Measurements from ENCODE around the gene FAM174C. TPM values are rescaled to one million over a fixed set of nuclear protein-coding genes. Genes with fewer than 3 reads are reported as not detected.

The FAM174C gene
- total RNA-seq, 1 donor from 2014 or later: 30.0 TPM

- no peak for DNase-seq (ENCODE audit: low spot score, unreplicated experiment)
- H3K27me3 Mint-ChIP-seq: no peaks in the 10 kb centered on the region
- no peaks in the 10 kb centered on the region for H3K9me3 Mint-ChIP-seq (ENCODE audit: low read depth)
- peaks cover 11% of the 10 kb centered on the region for H3K4me1 Mint-ChIP-seq (ENCODE audit: low read depth)
- no peaks in the 10 kb centered on the region for H3K36me3 Mint-ChIP-seq (ENCODE audit: insufficient read depth)
- peak overlapping the region; percentile 89 for H3K27ac Mint-ChIP-seq
- H3K4me3 Mint-ChIP-seq (ENCODE audit: low read depth): peak overlapping the region; percentile 76
- no peak for TF ChIP-seq CTCF (IDR thresholded peaks at IDR 0.05; ENCODE audit: unreplicated experiment)
These were observed 36.7 kb upstream of the FAM174C start for GRCh38 chr19:1238369-1239303.

DNA sequence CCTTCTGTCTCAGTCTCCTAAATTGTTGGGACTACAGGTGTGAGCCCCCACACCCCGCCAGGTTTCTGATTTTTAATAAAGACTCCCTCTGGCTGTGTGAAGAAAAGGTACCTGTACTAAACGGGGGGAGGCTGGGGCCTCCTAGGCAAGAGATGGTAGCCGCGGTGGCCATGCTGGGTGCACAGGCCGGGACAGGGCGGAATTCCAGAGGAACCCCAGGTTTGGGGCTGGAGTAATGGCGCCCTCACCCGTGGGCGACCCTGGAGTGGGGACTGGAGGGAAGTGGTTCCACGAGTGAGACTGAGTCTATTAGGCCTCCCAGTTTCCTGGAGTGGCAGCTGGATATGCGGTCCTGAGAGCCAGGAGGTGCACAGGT is 35.9 kb upstream of the FAM174C start:
- Mint-ChIP-seq H3K27me3 (no peaks in the 10 kb centered on the region), H3K27ac (peak overlapping the region; percentile 89), H3K9me3 (ENCODE audit: low read depth) (no peaks in the 10 kb centered on the region), H3K4me1 (ENCODE audit: low read depth) (peaks cover 11% of the 10 kb centered on the region), H3K36me3 (ENCODE audit: insufficient read depth) (no peaks in the 10 kb centered on the region), H3K4me3 (ENCODE audit: low read depth) (peak overlapping the region; percentile 76)
- no peak for TF ChIP-seq CTCF (IDR thresholded peaks at IDR 0.05; ENCODE audit: unreplicated experiment)
- DNase-seq (ENCODE audit: low spot score, unreplicated experiment): no peak

GRCh38 chr19:1239796-1240737 is 35.3 kb upstream of the FAM174C start:
- peaks cover 13% of the 10 kb centered on the region for H3K4me1 Mint-ChIP-seq (ENCODE audit: low read depth)
- no peaks in the 10 kb centered on the region for H3K27me3 Mint-ChIP-seq
- peak; percentile 98 for TF ChIP-seq CTCF (IDR thresholded peaks at IDR 0.05; ENCODE audit: unreplicated experiment)
- H3K4me3 Mint-ChIP-seq (ENCODE audit: low read depth): peak overlapping the region; percentile 76
- no peaks in the 10 kb centered on the region for H3K9me3 Mint-ChIP-seq (ENCODE audit: low read depth)
- H3K36me3 Mint-ChIP-seq (ENCODE audit: insufficient read depth): no peaks in the 10 kb centered on the region
- DNase-seq (ENCODE audit: low spot score, unreplicated experiment): peak; percentile 89
- H3K27ac Mint-ChIP-seq: no peak overlapping the region

GRCh38 chr19:1240925-1241324 is 34.4 kb upstream of the FAM174C start:
- no peak for DNase-seq (ENCODE audit: low spot score, unreplicated experiment)
- Mint-ChIP-seq H3K27me3 (no peaks in the 10 kb centered on the region), H3K36me3 (ENCODE audit: insufficient read depth) (no peaks in the 10 kb centered on the region), H3K4me1 (ENCODE audit: low read depth) (peaks cover 13% of the 10 kb centered on the region), H3K27ac (peak overlapping the region; percentile 96), H3K9me3 (ENCODE audit: low read depth) (no peaks in the 10 kb centered on the region), H3K4me3 (ENCODE audit: low read depth) (peak overlapping the region; percentile 69)
- no peak for TF ChIP-seq CTCF (IDR thresholded peaks at IDR 0.05; ENCODE audit: unreplicated experiment)

Data from progenitor cell of endocrine pancreas (in vitro differentiated cells).